C4-2B (cell line): ENCODE data around the gene HOXA13.

Experiments
- CTCF ChIP-seq: fragments of 450-650 bp; conservative IDR thresholded peaks from 2 replicates; pipeline ENCODE4 v1.5.1; 2017; ENCODE audit warnings: mild to moderate bottlenecking
- ZFX ChIP-seq: fragments of 450-650 bp; IDR thresholded peaks from 2 replicates; pipeline ENCODE4 v1.6.1; 2017

- TF ChIP-seq CTCF (peak; percentile 98), ZFX (no peak; the same call in 1 of the 2 replicates)
These were observed 39.2 kb downstream of the HOXA13 start for GRCh38 chr7:27160546-27161213.
